HG02588 (cell line): ENCODE measurements around the gene RIC8B.
A peak's percentile ranks its signal among the peaks of the same experiment; 100 is the strongest.
"Not testable (repeated sequence)": the region's sequence is repeated elsewhere in the genome, so short reads cannot be mapped to it uniquely, and the experiment has no call there.

Source experiments
- ATAC-seq: cut with Tn5 transposase; IDR thresholded peaks from one replicate; pipeline ENCODE4 v1.9.1; 2021; ENCODE audit warnings: mild to moderate bottlenecking, moderate library complexity; ENCODE audit not compliant: unreplicated experiment

Gene RIC8B

GRCh38 chr12:106774005-106774807 is at the start of gene RIC8B:
RIC8B (plus strand) TSS chr12:106774682; CDS start chr12:106774746, 64 bp downstream.
- peak; percentile 88 for ATAC-seq

GRCh38 chr12:106724934-106725333 is 49.5 kb upstream of the RIC8B start:
- ATAC-seq, result no peak

GRCh38 chr12:106726603-106727202 is 47.8 kb upstream of the RIC8B start:
- ATAC-seq, result not testable (repeated sequence)

GRCh38 chr12:106729611-106730010 is 44.9 kb upstream of the RIC8B start:
- no peak for ATAC-seq

- no peak for ATAC-seq
These were observed 41.6 kb upstream of the RIC8B start for GRCh38 chr12:106732890-106733289.

- ATAC-seq, result no peak
These were observed 40.8 kb upstream of the RIC8B start for GRCh38 chr12:106733660-106734059.

GRCh38 chr12:106736051-106736957 is 38.2 kb upstream of the RIC8B start:
- ATAC-seq, result no peak

- no peak for ATAC-seq
These were observed 35.2 kb upstream of the RIC8B start for GRCh38 chr12:106739318-106739717.

GRCh38 chr12:106739815-106740530 is 34.5 kb upstream of the RIC8B start:
- no peak for ATAC-seq

GRCh38 chr12:106740818-106741217 is 33.7 kb upstream of the RIC8B start:
- ATAC-seq, result no peak

GRCh38 chr12:106741247-106741646 is 33.2 kb upstream of the RIC8B start:
- no peak for ATAC-seq

GRCh38 chr12:106743270-106743988 is 31.1 kb upstream of the RIC8B start:
- ATAC-seq, result no peak

- no peak for ATAC-seq
These were observed 29.9 kb upstream of the RIC8B start for GRCh38 chr12:106744600-106744999.

GRCh38 chr12:106745181-106745745 is 29.2 kb upstream of the RIC8B start:
- no peak for ATAC-seq

- no peak for ATAC-seq
These were observed 26.5 kb upstream of the RIC8B start for GRCh38 chr12:106747973-106748436.

- no peak for ATAC-seq
These were observed 24.0 kb upstream of the RIC8B start for GRCh38 chr12:106750524-106750923.

GRCh38 chr12:106753526-106753925 is 21.0 kb upstream of the RIC8B start:
- ATAC-seq, result peak; percentile 98

- ATAC-seq, result no peak
These were observed 20.2 kb upstream of the RIC8B start for GRCh38 chr12:106754331-106754730.

- no peak for ATAC-seq
These were observed 16.7 kb upstream of the RIC8B start for GRCh38 chr12:106757623-106758348.
